ENCODE measurements around the gene NAV2.

The NAV2 gene

DNA sequence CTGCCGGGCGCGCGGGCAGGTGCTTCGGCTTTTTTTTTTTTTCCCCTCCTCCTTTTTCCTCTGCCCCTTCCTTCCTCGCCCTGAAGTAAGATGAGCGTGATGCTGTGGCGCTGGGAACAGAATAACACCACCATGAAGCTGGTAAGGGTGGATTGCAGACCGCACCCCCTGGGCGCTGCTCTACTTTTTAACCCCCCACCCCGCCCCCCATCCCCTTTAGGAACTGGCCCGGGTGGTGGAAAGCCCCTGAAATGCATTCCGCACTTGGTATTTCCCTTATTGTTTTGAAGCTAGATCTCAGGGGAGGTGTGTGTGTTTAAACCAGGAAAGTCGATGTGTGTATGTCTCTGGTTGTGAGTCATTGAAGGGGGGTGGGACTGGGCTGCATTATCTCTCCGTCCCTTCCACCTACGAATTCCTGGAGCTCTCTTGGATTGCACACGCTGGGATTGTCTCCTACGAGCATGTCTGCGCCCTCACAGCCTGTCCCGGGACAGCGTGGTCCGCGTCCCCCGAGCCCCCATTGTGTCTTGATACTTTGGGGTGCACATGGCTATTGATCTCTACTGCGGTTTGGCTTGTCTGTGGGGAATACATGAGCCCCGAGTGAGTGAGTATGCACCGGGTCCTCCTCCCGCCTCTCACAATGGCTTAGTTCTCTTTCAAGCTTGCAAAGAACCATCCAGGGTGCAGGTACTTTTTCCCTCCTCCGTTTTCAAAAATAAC, 64.9 kb downstream of the NAV2 start:
- DNase-seq (ENCODE audit: low read depth): no peak

DNA sequence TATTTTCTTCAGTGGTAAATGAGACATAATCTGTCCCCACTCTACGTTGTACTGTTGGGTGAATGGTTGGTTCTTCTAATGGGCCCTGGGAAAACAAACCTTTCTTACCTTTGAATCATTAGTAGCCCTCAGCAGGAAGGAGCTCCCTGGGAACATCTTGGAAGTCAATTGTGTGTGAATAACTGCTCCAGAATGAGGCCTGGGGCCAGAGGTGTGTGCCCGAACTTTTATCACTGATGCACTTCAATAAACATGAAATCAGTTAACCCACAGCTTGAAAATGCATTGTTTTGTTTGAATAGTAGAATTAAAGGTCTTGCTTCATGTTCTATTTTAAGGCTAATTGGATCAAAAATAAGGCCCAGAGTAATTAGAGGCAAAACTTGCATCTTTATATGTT, 67.1 kb downstream of the NAV2 start:
- no peak for DNase-seq (ENCODE audit: low read depth)

DNA sequence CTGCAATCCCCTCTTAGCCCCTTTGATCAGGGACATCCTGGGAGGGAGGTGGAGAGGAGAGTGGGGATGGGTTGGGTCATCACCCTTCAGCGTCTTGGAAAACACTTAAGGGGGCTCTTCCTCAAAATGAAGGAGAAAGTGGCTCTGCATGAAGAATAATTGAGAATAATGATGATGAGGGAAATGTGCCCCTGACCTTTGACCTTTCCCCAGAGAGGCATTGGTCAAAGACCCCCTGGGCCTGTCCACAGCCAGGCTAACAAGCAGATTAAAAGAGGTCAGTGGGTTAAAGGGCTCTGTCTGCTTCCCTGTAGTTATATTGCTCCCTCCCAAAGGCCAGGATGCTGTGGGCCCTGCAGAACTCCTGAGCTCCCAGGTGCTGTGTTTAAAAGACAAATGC, 68.7 kb downstream of the NAV2 start:
- DNase-seq (ENCODE audit: low read depth): no peak

DNA sequence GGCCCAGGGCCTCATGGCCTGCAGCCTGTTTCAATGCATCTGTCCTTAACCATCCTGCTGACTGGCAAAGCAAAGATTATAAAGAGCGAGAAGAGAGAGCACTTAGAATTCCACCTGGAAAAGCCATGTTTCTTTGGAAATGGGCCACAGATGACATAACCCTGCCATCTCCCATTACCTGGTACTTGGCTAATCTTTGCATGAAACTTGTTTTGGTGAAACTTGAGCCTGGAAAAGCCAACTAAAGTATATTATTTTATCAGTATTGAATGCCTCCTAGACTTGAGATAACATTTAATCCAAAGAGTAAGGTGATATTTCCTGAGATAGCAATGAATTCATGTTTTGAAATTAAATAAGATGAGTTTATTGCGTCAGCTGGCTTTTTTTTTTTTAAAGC, 72.6 kb downstream of the NAV2 start:
- DNase-seq (ENCODE audit: low read depth): no peak

DNA sequence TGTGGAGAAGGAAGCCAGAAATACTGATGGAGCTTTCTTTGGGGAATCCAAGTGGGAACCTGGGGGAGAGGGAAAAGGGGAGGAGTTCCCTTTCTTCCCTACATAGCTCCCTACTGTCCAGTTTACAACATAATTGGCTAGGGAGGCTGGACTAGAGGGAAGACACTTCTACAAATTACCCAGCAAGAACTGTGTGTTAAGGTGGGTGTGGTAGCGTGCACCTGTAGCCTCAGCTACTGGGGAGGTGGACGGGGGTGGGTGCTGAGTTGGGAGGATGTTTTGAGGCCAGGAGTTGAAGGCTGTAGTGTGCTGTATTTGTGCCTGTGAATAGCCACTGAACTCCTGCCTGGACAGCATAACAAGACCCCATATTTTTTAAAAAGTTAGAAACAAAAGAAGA, 74.0 kb downstream of the NAV2 start:
- no peak for DNase-seq (ENCODE audit: low read depth)

DNA sequence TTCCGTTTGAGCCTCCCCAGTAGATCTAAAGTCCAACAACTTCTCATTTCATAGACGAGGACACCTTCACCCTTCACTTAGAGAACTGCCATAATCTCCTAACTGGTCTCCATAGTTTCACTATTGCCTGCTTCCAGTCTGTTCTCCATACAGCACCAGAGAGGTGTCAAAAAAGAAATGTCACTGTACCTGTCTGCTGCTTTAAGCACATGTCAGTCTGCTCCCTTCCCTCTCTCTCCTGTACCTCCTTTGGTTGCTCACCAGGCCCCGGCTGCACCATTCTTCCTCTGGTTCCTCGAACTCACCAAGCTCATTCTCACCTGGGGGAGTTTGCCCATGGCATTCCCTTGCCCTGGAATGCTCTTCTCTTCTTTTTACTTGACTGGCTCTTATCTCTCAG, 75.8 kb downstream of the NAV2 start:
- no peak for DNase-seq (ENCODE audit: low read depth)

DNA sequence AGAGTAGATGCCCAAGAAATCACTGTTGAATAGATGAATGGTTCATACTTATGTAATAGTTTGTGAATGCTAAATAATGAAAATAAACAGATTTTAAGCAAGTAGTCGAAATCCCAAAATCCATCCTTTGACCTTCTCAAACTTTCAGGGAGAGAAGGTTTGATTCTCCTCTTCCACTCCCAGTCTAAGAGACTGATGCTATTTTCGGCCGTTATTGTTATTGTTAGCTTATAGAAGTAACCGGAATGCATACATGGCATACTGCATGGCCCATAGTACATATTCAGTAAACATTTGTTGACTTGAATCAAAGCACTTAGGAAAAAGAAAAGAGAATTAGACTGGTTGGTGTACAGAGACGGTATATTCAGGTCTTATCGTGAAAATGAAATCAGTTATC, 76.6 kb downstream of the NAV2 start:
- no peak for DNase-seq (ENCODE audit: low read depth)

DNA sequence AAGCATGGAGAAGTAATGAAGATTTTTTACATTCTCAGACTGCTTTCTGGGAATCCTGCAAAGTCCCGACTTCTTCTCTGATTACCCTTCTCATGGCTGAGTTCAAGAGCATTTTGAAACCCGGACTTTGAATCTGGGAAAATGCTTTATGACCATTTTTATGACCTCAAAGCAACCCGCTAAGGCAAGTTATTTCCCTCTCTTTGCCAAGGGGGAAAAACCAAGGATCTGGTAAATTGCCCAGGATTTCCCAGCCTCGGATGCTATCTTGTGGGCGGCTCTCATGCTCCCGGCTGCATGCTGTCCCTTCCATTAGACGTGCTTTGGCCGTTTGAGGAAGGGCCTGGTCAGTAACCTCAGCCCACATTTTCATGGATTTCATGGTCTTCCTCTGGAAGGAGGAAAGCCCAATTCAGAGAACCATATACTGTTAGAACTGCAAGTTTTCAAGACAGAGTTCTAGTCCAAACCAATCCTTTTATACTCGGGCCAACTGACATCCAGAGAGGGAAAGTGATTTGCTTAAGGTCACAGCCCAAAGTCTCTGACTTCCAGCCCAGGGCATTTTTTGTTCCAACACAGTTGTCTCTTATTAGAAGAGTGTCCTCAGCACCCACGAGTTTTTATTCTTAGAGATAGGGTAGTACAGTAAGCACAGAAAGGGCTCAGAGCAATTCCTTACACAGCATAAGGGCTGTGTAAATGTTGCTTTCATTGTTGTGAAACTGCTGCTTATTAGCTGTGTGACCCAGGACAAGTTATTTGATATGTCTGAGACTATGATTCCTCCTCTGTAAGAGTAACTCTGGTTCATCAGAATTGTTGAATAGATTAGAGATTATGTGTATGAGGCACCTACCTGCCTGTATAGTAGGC, 77.4 kb downstream of the NAV2 start:
- no peak for DNase-seq (ENCODE audit: low read depth)

DNA sequence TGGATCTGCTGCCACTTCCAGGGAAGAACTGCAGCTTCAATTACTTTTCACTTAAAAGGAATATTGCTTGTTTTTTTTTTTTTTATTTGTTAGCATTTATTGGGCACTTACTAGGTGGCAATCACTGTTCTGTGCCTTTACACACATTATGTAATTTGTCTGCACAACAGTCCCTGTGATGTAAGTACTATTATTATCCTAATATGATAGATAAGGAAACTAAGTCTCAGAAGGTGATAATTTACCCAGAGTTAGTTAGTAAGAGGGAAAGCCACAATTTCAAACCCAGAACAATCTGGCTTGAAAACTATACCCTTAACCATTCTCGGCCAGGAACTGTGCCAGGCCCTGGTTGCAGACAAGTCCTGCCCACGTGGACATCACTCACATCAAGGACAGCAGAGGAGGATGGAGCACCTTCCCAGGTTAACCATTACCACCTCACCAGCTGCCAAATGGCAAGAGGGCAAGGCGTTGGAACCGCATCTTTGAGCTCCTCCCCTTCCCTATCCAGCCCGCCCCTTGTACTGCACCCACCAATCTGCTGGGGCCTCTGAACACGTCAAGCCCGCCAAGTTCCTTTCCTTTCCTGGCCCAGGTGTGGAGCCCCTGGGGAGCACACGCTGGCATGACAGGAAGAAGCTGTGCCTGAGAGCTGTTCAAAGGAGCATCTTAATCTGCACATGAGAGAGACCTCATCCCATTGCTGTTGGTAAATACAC, 78.4 kb downstream of the NAV2 start:
- DNase-seq (ENCODE audit: low read depth): no peak

DNA sequence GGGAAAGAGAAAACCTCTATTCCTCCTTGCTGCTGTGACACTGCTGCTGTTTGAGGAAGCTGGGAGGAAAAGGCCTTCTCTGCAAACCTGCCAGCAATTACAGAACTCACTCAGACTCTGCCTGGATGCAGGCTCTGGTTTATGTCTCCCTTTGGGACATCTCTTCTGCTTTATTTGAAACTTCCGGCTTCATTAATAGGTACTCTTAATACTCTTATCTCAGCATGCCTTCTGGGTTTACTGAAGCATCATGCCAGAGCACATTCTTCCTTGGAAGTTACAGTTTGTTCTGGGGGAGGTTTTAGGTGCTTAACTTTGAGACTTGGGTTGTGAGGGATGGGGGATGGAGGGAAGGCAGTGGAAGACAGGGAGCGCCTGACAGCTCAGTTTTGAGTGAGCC, 79.9 kb downstream of the NAV2 start:
- no peak for DNase-seq (ENCODE audit: low read depth)

DNA sequence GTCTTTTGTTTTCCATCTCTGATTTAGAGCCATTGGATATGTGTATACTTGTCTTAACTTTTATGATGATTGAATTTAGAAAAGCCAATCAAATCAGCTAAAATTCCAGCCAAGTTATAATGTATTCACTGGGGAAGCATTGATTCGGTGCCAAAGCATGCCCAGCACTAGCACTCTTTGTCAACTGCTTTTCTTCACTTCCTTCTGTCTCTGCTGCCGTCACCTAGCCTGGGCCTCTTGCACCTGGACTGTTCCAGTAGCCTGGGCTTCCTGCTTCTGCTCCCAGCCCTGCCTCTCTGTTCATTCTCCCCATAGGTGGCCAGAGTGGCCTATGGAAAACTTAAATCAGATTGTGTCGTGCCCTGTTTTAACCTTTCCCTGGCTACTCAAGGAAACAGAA, 80.7 kb downstream of the NAV2 start:
- no peak for DNase-seq (ENCODE audit: low read depth)

DNA sequence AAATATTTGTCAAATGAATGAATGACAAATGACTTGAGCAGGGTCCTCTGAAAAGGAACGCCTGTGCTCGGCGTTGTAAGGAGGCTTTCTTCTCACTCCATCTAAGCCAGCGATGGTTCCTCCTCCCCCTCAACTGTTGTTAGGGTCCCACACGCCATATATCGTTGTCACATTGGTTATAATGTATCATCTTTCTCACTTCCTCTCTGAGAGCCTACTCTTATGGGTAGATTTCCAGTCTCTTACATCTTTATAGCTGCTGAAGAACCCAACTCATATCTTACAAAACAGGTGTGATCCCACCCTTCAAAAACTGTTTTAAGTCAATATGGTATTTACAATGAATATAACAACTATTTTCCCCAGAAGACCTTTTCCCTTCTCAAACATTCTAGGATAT, 81.5 kb downstream of the NAV2 start:
- DNase-seq (ENCODE audit: low read depth): no peak

DNA sequence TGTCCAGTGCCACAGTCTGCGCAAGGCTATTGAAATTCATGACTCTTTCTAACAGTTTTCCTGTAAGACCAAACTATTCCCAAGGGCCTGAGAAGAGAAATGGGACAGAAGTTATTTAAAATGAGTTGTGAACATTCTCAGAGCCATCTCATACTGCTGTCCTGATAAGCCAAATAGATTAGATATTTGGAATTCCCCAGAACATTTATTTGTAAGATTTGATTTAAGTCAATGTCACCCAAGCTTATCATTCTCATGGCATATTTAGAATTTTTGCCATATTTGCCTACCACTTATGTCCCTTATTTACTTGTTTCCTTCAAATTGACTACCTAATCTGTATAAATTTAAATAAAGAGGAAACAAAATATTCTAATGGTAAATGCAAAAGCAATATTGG, 82.4 kb downstream of the NAV2 start:
- DNase-seq (ENCODE audit: low read depth): no peak

DNA sequence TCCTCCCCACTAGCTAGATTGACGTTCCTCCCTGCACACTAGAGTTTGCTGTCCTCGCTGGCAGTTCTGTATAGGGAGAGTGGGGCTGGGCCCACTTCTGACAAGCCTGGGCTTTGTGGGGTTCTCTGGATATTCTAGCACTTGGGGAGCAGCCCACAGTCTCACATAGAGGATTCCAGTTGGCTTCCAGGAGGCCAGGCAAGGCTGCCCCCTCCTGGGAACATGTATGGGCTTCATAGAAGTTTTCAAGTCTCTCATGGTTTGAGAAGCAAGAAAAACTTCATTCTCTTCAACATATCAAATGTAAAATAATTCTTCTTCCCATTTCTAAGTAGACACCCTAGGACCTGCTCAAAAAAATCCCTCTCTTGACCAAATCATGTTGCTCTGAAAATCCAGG, 87.5 kb downstream of the NAV2 start:
- no peak for DNase-seq (ENCODE audit: low read depth)

DNA sequence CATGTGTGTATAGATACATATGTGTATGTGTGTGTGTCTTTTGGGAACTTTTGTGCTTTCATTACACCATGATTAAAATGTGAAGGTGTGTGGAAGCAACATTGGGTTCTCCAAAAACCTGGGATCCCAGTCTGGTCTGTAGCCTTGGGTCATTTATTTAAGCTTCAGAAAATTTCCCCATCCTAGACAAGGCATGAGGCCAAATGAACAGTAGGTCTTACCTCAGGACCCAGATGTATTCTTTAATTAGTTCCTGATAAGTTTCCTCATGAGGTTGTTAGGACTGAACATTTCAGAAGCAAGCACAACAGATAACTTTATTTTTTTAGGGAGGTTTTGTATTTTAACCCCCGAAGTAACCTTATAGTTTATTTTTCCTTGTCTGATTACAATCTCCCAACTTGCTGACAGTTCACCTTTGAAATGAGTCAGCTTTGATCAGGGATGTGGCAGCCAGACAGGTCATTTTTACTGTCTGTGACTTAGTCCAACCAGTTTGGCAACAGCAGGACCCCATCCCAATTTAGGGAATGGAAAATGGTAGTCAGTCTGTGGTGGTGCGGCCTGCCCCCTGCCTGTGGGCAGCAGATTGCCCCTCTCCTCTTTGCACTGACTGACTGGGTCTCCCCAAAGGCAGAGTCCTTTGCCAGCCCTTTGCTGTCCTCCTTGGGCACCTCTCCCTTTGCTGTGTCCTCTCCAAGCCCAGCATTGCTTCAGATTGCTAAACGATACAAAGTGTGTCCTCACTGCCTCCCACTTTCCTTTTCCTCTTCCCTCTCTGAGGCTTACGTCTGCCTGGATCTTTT, 88.3 kb downstream of the NAV2 start:
- no peak for DNase-seq (ENCODE audit: low read depth)

DNA sequence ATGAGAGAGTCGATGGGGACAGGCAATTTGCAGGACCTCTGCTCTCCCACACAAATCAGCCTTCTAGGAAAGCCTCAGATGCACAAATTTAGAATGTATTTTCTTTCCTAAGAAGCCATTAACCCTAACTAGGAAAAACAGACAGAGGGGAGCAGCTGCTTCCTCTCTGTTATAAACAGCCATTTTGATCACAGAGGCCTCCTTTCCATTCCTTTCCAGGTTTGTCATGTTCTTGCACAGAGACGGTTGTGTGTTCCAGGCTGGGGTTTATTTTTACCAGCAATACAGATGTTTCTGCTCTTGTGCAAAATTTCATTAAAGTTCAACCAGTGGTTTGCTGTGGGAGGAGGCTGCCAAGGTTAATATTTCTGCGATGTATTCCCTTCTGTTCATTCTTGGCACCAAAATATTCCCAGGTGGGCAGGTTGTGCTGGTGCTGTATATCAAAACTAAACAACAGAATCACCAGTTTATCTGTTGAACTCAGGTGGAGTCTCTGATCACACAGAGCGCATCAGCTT, 90.2 kb downstream of the NAV2 start:
- no peak for DNase-seq (ENCODE audit: low read depth)

DNA sequence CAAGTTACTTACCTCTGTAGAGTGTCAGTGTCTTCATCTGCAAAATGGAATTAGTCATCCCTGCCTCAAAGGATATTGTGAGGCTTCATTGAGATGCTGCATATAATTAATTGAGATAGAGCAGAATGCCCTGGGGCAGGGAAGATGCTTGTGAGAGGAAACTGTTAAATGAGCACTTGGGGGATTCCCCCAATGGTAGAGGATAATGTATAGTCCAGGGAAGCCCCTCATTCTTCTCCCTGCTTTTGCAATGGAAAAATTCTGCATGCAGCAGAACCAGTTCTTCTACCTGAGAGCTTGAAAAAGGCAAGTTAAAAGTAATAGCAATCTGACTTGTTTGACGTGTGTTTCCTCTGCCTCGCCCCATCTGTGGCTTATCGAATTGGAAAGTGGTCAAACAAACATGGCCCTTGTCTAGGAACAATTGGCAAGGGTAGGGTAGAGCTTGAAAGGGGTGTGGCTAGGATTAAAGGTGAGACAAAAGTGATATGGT, 90.9 kb downstream of the NAV2 start:
- no peak for DNase-seq (ENCODE audit: low read depth)

DNA sequence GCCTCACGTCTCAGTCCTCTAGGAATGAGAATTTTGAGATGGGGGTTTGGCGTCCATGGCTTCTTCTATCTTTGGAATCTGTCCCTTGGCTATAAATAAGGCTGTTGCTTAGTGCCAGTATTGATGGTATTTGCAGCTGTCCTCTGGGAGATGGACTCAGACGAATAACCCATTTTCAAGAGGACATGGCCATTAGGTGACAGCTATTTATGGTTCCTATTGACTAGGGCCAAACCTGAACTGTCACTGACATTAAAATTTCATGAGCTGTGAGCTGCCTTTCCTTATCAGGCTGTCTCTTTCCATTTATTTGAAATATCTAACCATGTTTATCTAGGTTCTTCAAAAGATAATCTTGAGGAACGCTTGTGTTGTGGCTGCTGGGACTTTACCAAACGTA, 92.7 kb downstream of the NAV2 start:
- no peak for DNase-seq (ENCODE audit: low read depth)

DNA sequence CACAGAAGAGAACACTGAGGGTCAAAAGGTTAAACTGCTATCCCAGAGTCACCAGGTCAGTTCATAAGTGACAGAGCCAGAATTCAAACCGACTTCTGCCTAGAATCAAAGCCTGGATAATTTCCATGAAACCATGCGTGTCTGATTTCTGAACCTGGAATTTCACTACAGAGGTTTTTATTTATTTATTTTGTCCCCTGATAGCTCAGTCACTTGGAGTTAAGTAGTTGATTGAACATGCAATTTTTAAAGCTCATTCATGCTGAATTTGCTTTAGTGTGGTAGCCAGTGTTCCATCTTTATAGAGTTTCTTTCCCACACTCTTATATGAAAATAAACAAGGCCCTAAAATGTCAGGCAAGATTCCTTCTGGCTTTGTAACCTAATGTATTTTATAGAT, 93.2 kb downstream of the NAV2 start:
- no peak for DNase-seq (ENCODE audit: low read depth)

DNA sequence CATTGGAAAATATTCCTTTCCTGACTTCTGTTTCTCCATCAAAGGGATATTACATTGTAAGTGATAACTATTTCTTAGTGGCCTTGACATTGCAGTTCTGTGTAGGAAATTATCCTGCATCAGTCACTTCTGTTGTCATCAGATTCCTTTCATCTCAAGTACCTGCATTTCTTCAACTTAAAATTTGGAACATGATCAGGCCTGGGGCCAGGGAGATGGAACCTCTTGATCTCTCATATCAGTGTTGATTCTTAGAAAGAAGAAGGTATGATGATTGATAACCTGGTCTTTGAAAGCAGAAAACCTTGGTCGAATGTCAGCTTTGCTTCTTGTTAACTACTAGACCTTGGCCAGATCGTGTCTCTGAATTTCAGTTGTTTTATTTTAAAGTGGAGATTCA, 93.6 kb downstream of the NAV2 start:
- no peak for DNase-seq (ENCODE audit: low read depth)

DNA sequence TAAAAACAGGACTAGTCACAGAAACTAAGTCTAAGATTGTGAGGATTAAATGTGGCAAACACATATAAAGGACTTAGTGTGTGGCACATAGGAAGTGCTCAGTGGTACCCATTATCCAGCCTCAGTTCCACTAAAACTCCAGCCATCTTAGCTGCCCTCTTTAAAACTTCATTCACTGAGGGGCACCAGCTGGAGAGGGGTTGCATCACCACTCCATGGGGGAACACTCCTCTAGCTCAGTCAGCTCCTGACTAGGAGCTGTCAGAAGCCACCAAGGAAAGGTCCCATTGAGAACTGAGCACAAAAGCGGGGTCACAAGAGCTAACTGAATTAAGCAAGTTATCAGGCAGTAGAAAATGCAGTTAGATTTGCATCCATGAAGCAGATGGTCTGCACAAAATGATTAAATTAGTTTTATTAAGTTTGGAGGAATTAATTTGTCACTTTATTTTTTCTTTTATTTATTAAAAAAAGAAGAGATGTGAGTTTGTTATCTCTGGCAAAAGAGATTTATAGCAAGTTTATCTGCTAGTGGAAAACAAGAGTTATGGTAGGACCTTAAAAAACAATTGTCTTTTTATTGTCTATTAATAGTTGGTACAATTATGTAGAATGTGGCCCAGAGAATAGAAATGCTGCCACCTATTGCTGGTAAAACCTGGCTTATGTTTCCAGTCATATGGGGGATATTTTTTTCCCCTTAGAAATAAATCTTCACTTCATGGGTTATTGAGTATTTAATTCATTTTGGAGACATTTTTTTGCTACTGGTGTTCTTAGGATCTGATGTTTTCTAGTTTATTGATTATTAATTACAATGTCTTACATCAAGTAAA, 95.7 kb downstream of the NAV2 start:
- no peak for DNase-seq (ENCODE audit: low read depth)
